H1 (cell line): ENCODE results near the gene MYG1. TPM values are rescaled to one million over a fixed set of nuclear protein-coding genes. Genes with fewer than 3 reads are reported as not detected.
A peak's percentile ranks its signal among the peaks of the same experiment; 100 is the strongest.

Source experiments
- CTCF ChIA-PET: fragments of 300-600 bp; sonication (Branson Sonifier 250); formaldehyde crosslinking; loops from one replicate; lab custom pipeline; 2021; ENCODE audit not compliant: partially characterized antibody; lab: Charles Lee
- POLR2A ChIA-PET: fragments of 300-600 bp; sonication (Branson Sonifier 250); formaldehyde crosslinking; loops from one replicate; lab custom pipeline; 2021; ENCODE audit warnings: inconsistent platforms; ENCODE audit not compliant: partially characterized antibody; lab: Charles Lee
- DNase-seq, 2 experiments: peaks; one replicate each; pipeline versions ENCODE4 v3.0.0 to v3.0.0-alpha.2; 2010 to 2022; ENCODE audit warnings: low spot score in 2 of 2, low read depth in 1 of 2, mixed read lengths in 1 of 2
- FAIRE-seq: peaks from 2 replicates; lab custom pipeline; 2011; peaks lifted over from hg19 to GRCh38; lab: Jason Lieb, UNC
- H2AFZ ChIP-seq: 2 replicates; pipeline ENCODE4 v1.8.1; 2012; ENCODE audit warnings: low read length, inconsistent platforms
- H2AK5ac ChIP-seq: 2 replicates; pipeline ENCODE4 v1.6.1; 2013; ENCODE audit warnings: low read depth, low read length
- H2BK120ac ChIP-seq: replicated peaks from 2 replicates; pipeline ENCODE3; 2013; ENCODE audit warnings: low read depth, low read length, inconsistent platforms
- H2BK12ac ChIP-seq: 2 replicates; pipeline ENCODE4 v1.6.1; 2013; ENCODE audit warnings: low read depth, low read length
- H2BK15ac ChIP-seq: 2 replicates; pipeline ENCODE4 v1.6.1; 2013; ENCODE audit warnings: low read length
- H2BK20ac ChIP-seq: 2 replicates; pipeline ENCODE4 v1.6.1; 2013; ENCODE audit warnings: low read length
- H2BK5ac ChIP-seq: 2 replicates; pipeline ENCODE4 v1.6.1; 2013; ENCODE audit warnings: low read depth, low read length
- H3K14ac ChIP-seq: 2 replicates; pipeline ENCODE4 v1.6.1; 2013; ENCODE audit warnings: inconsistent platforms; ENCODE audit not compliant: insufficient read length
- H3K18ac ChIP-seq: 2 replicates; pipeline ENCODE4 v1.6.1; 2013; ENCODE audit warnings: low read length; ENCODE audit errors: extremely low read depth
- H3K23ac ChIP-seq: 2 replicates; pipeline ENCODE4 v1.6.1; 2013; ENCODE audit warnings: inconsistent platforms; ENCODE audit not compliant: insufficient read length
- H3K23me2 ChIP-seq: 2 replicates; pipeline ENCODE4 v1.6.1; 2013; ENCODE audit warnings: low read depth, low read length
- H3K27ac ChIP-seq: 2 replicates; pipeline ENCODE4 v1.6.1; 2011; ENCODE audit warnings: low read depth, low read length, inconsistent platforms
- H3K27me3 ChIP-seq, 4 experiments: replicated peaks in 1 of 4; 1 replicate in 1 of 4; 2 replicates in 3 of 4; pipeline versions ENCODE4 v1.6.1 to v1.8.1; 2011 to 2013; ENCODE audit warnings: low read length in 3 of 4, mild to moderate bottlenecking in 3 of 4, inconsistent platforms in 2 of 4, mixed read lengths in 2 of 4, moderate library complexity in 1 of 4; ENCODE audit not compliant: control insufficient read depth in 3 of 4, insufficient read depth in 3 of 4; ENCODE audit errors: extremely low read depth in 1 of 4
- H3K36me3 ChIP-seq, 4 experiments: 2 replicates each; pipeline versions ENCODE4 v1.6.1 to v1.8.1; 2011 to 2013; ENCODE audit warnings: mild to moderate bottlenecking in 4 of 4, low read length in 3 of 4, moderate library complexity in 2 of 4, control low read depth in 1 of 4, inconsistent platforms in 1 of 4; ENCODE audit not compliant: insufficient read depth in 4 of 4, control insufficient read depth in 2 of 4
- H3K4ac ChIP-seq: replicated peaks from 2 replicates; pipeline ENCODE3; 2013; ENCODE audit warnings: low read length, low read depth, mixed read lengths, inconsistent platforms; ENCODE audit not compliant: insufficient read length
- H3K4me1 ChIP-seq, 4 experiments: replicated peaks in 1 of 4; 1 replicate in 1 of 4; 2 replicates in 3 of 4; pipeline versions ENCODE4 v1.6.1 to v1.8.1; 2011 to 2013; ENCODE audit warnings: low read length in 3 of 4, inconsistent platforms in 2 of 4, mixed read lengths in 1 of 4; ENCODE audit not compliant: insufficient read depth in 4 of 4, control insufficient read depth in 3 of 4
- H3K4me2 ChIP-seq, 2 experiments: 2 replicates each; pipeline versions ENCODE4 v1.6.1 to v1.8.1; 2011 to 2013; ENCODE audit warnings: low read depth in 2 of 2, low read length in 2 of 2, control low read depth in 1 of 2, inconsistent platforms in 1 of 2, mild to moderate bottlenecking in 1 of 2; ENCODE audit not compliant: insufficient read depth in 1 of 2
- H3K4me3 ChIP-seq, 4 experiments: fragments of 200-600, 300-600 bp in 1 of 4; sonication (generic), shearing (Covaris generic), sonication (Bioruptor Twin) in 1 of 4; 2 replicates each; pipeline versions ENCODE4 v1.5.1 to v1.8.1; 2011 to 2016; ENCODE audit warnings: low read length in 4 of 4, low read depth in 3 of 4, control low read depth in 2 of 4, inconsistent platforms in 2 of 4, mild to moderate bottlenecking in 2 of 4, mixed read lengths in 1 of 4, moderate library complexity in 1 of 4; ENCODE audit not compliant: insufficient read depth in 2 of 4; ENCODE audit errors: extremely low read depth in 1 of 4
- H3K56ac ChIP-seq: replicated peaks from 2 replicates; pipeline ENCODE3; 2013; ENCODE audit warnings: low read depth, mild to moderate bottlenecking, mixed read lengths, low read length, inconsistent platforms; ENCODE audit not compliant: insufficient read length
- H3K79me1 ChIP-seq: 2 replicates; pipeline ENCODE4 v1.6.1; 2013; ENCODE audit warnings: low read depth, low read length, control low read depth
- H3K79me2 ChIP-seq, 2 experiments: 2 replicates each; pipeline versions ENCODE4 v1.6.1 to v1.8.1; 2012 to 2013; ENCODE audit warnings: low read length in 2 of 2, mild to moderate bottlenecking in 2 of 2, inconsistent platforms in 1 of 2; ENCODE audit not compliant: insufficient read depth in 2 of 2, control insufficient read depth in 1 of 2
- H3K9ac ChIP-seq, 4 experiments: replicated peaks in 1 of 4; 1 replicate in 1 of 4; 2 replicates in 3 of 4; pipeline versions ENCODE4 v1.6.1 to v1.8.1; 2011 to 2013; ENCODE audit warnings: low read depth in 3 of 4, low read length in 3 of 4, control low read depth in 2 of 4, mild to moderate bottlenecking in 2 of 4, moderate library complexity in 2 of 4, inconsistent platforms in 1 of 4; ENCODE audit errors: extremely low read depth in 1 of 4
- H3K9me3 ChIP-seq, 2 experiments: 2 replicates each; pipeline versions ENCODE4 v1.6.1 to v1.8.1; 2012 to 2013; ENCODE audit warnings: mild to moderate bottlenecking in 2 of 2, moderate library complexity in 2 of 2, control low read depth in 1 of 2, inconsistent platforms in 1 of 2, low read depth in 1 of 2, low read length in 1 of 2, mixed read lengths in 1 of 2; ENCODE audit not compliant: insufficient read depth in 2 of 2
- H4K20me1 ChIP-seq, 2 experiments: replicated peaks in 1 of 2; 2 replicates each; pipeline versions ENCODE3 to v1.8.1; 2011 to 2013; ENCODE audit warnings: inconsistent platforms in 2 of 2, low read length in 2 of 2, mild to moderate bottlenecking in 1 of 2; ENCODE audit not compliant: insufficient read depth in 2 of 2, control insufficient read depth in 1 of 2
- H4K5ac ChIP-seq: 2 replicates; pipeline ENCODE4 v1.6.1; 2013; ENCODE audit warnings: low read length, low read depth, mixed read lengths, inconsistent platforms; ENCODE audit not compliant: insufficient read length
- H4K8ac ChIP-seq: 2 replicates; pipeline ENCODE4 v1.8.0; 2013; ENCODE audit warnings: mild to moderate bottlenecking, moderate library complexity, low read length, inconsistent platforms; ENCODE audit not compliant: insufficient read depth; ENCODE audit errors: extremely low read depth
- H4K91ac ChIP-seq: replicated peaks from 2 replicates; pipeline ENCODE3; 2013; ENCODE audit warnings: low read length, mixed read lengths, inconsistent platforms; ENCODE audit not compliant: insufficient read length
- GABPA ChIP-seq: IDR thresholded peaks from 2 replicates; pipeline ENCODE4 v1.6.1; 2011; ENCODE audit warnings: mild to moderate bottlenecking, low read length, moderate library complexity, borderline replicate concordance; ENCODE audit not compliant: insufficient read depth
- YY1 ChIP-seq: IDR thresholded peaks from 2 replicates; pipeline ENCODE4 v1.6.1; 2011; ENCODE audit warnings: low read depth, mild to moderate bottlenecking, low read length
- WGBS, 2 experiments: shearing (Covaris generic) in 1 of 2; methylation state at CpG; one replicate each; pipeline versions ENCODE4 v1.1.6 to v1.1.7; 2013 to 2015; ENCODE audit warnings: low lambda C conversion rate in 2 of 2, mixed read lengths in 2 of 2, inconsistent platforms in 1 of 2, low coverage in 1 of 2, missing lambda C conversion rate in 1 of 2; ENCODE audit not compliant: insufficient replicate concordance in 2 of 2, insufficient coverage in 1 of 2, insufficient read length in 1 of 2; ENCODE audit errors: extremely low coverage in 1 of 2, missing lambda C conversion rate in 1 of 2; 5-methylcytosine and 5-hydroxymethylcytosine counted together
- polyA plus RNA-seq, 7 experiments: library from polyadenylated mRNA; depleted of rRNA in 3 of 7; stranded (reverse) in 5 of 7; unstranded in 2 of 7; fragments of >200 nt in 5 of 7; fragments of 200-250 nt in 2 of 7; gene quantifications; 1 replicate in 5 of 7; 2 replicates in 1 of 7; 4 replicates in 1 of 7; pipeline versions ENCODE4 v1.2.1 to v1.2.3, GENCODE V29; 2011 to 2013; ENCODE audit warnings: missing spikeins in 2 of 7, mixed read lengths in 2 of 7
- total RNA-seq: library from RNA; stranded (reverse); fragmentation: NEBNext Ultra II Directional; extraction: Animal tissue kit (Norgen Biotek cat#: 25700); gene quantifications from 2 replicates; pipeline ENCODE4 v1.2.1, GENCODE V29; 2021

The MYG1 gene
- total and polyA plus RNA-seq, 2 of the 8 experiments (the other 6 are each of a cell fraction or from before 2014, with no cell fraction given), result 83.3 to 104 TPM

DNA sequence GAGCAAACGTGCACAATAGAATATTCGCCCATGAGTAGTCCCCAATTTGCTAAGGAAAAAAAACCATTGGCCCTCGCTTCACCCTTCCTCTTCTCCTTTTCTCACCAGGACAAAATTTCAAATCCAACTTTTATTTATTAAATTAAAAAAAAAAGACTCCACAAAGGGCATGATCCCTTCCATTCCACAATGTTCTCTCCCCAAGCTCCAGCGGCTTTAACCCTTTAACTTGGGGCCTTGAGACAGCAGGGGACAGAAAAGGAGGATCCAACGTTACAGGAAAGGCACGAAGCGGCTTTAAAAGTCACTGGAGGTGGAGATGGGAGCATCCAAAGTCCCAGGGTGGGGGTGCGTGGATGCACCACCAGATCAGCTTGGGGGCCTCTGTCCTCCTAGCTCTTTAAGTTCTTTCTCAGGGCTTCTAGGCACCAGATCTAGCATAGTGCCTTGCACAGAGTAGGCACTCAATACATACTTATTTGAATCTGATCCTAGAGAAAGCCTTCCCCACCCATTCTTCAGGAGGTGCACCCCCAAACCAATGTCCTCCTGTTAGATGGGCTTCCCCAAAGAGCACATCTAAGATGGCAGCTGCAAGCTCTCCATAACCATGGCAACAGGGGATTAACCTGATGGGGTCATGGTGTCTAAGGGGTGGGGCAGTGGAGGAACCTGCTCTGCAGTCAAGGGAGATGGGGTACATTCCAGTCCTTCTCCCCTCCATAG is 27.1 kb downstream of the MYG1 start:
- no peaks in the 10 kb centered on the region for H3K79me1 ChIP-seq
- DNase-seq (no peak), FAIRE-seq (no peak)
- peaks cover 4% of the 10 kb centered on the region; the same call in 1 of the 2 replicates for H3K23me2 ChIP-seq
- H4K8ac ChIP-seq, result no peak overlapping the region
- no peak overlapping the region for H3K14ac ChIP-seq
- no peak overlapping the region for H2BK12ac ChIP-seq
- TF ChIP-seq GABPA, result no peak
- 0 out of 2 replicates have a peak, but pooled peaks have one; percentile 47 for TF ChIP-seq YY1
- ChIA-PET POLR2A (interaction anchor here (0.6 to 8.0 kb wide), 10 partner anchors 8 to 182 kb away, joined by 3 to 51 read pairs (median 5); partner anchors contain the start of genes MAP3K12, MYG1, NPFF and TARBP2), CTCF (interaction anchor here (0.8 to 21.2 kb wide), 18 partner anchors 9 to 186 kb away, joined by 3 to 381 read pairs (median 4); partner anchors contain the start of gene SP7)
- H3K23ac ChIP-seq, result no peak overlapping the region
- 80% methylated on average over 8 of the region's 8 CpGs; no CpG with 5 or more reads in 1 of the 2 experiments for WGBS, 2 experiments
- H3K4me1 ChIP-seq, result peaks cover 0 to 17% (median 10%) of the 10 kb centered on the region in 4 experiments; a peak in 6 of 7 replicates
- H3K9me3 ChIP-seq, result no peaks in the 10 kb centered on the region
- H2BK20ac ChIP-seq, result no peak overlapping the region
- no peaks in the 10 kb centered on the region for H3K79me2 ChIP-seq
- no peak overlapping the region for H3K9ac ChIP-seq
- no peak overlapping the region for H4K5ac ChIP-seq
- H3K56ac ChIP-seq, result no peak overlapping the region
- peak overlapping the region in 1 of 2 experiments; percentile 45; a peak in 1 of 4 replicates for H3K4me2 ChIP-seq
- peaks cover 0 to 2% of the 10 kb centered on the region in 2 experiments for H4K20me1 ChIP-seq
- 0 out of 2 replicates have a peak overlapping the region, but pooled peaks have one; percentile 12 for H2BK15ac ChIP-seq
- peak overlapping the region in 1 of 4 experiments; percentile 80; a peak in 4 of 8 replicates for H3K4me3 ChIP-seq
- H3K18ac ChIP-seq, result no peak overlapping the region
- no peak overlapping the region for H3K4ac ChIP-seq
- H2BK120ac ChIP-seq, result no peak overlapping the region
- H2BK5ac ChIP-seq, result no peak overlapping the region
- H2AFZ ChIP-seq, result no peak overlapping the region
- no peak overlapping the region for H3K27ac ChIP-seq
- H2AK5ac ChIP-seq, result no peak overlapping the region
- no peak overlapping the region for H4K91ac ChIP-seq
- H3K27me3 ChIP-seq, result peaks cover 13 to 59% (median 49%) of the 10 kb centered on the region in 4 experiments
- H3K36me3 ChIP-seq, result no peaks in the 10 kb centered on the region
